Endothelial cell of umbilical vein (primary cell): ENCODE data around the gene PSMD13. TPM values are rescaled to one million over a fixed set of nuclear protein-coding genes. Genes with fewer than 3 reads are reported as not detected.

Source experiments
- BruUV-seq: library from RNA; stranded (reverse); fragments of 400-500 nt; replicated peaks from 2 replicates; lab custom pipeline; 2021; lab: Mats Ljungman, UMichigan
- CTCF ChIA-PET: fragments of 300-600, 350-600 bp; sonication (Branson Sonifier 250); formaldehyde crosslinking; loops from one replicate; lab custom pipeline; 2021; ENCODE audit warnings: antibody characterized with exemption, inconsistent platforms; lab: Charles Lee
- POLR2A ChIA-PET: fragments of 300-600, 350-600 bp; sonication (Branson Sonifier 250); formaldehyde crosslinking; loops from one replicate; lab custom pipeline; 2021; ENCODE audit warnings: antibody characterized with exemption, inconsistent platforms; lab: Charles Lee
- DNase-seq: peaks from one replicate; pipeline ENCODE4 v3.0.0-alpha.2; 2011; ENCODE audit warnings: low read depth, low spot score
- FAIRE-seq: peaks from 2 replicates; lab custom pipeline; 2011; peaks lifted over from hg19 to GRCh38; lab: Jason Lieb, UNC
- H2AFZ ChIP-seq: 2 replicates; pipeline ENCODE4 v1.6.0; 2012; ENCODE audit warnings: low read depth, low read length, control low read depth, inconsistent platforms
- H3K27ac ChIP-seq: 2 replicates; pipeline ENCODE4 v1.5.1; 2011; ENCODE audit warnings: low read depth, mild to moderate bottlenecking, control low read depth, low read length, moderate library complexity; ENCODE audit not compliant: insufficient read depth
- H3K27me3 ChIP-seq, 2 experiments: 2 replicates each; pipeline versions ENCODE4 v1.6.0 to v1.6.1; 2011; ENCODE audit warnings: low read length in 2 of 2, mixed read lengths in 1 of 2; ENCODE audit not compliant: control insufficient read depth in 2 of 2, insufficient read depth in 2 of 2
- H3K36me3 ChIP-seq, 2 experiments: 2 replicates in 1 of 2; 3 replicates in 1 of 2; pipeline ENCODE4 v1.5.1; 2011; ENCODE audit warnings: low read length in 2 of 2, mild to moderate bottlenecking in 1 of 2, moderate library complexity in 1 of 2; ENCODE audit not compliant: control insufficient read depth in 2 of 2, insufficient read depth in 2 of 2; ENCODE audit errors: extremely low read depth in 1 of 2
- H3K4me1 ChIP-seq: 3 replicates; pipeline ENCODE4 v1.5.1; 2011; ENCODE audit warnings: mild to moderate bottlenecking, low read length; ENCODE audit not compliant: control insufficient read depth, insufficient read depth; ENCODE audit errors: extremely low read depth
- H3K4me2 ChIP-seq: 2 replicates; pipeline ENCODE4 v1.6.1; 2011; ENCODE audit warnings: low read length, control low read depth, mixed read lengths; ENCODE audit not compliant: insufficient read depth
- H3K4me3 ChIP-seq, 3 experiments: fragments of 200-600 bp in 1 of 3; sonication (generic), shearing (Covaris generic) in 1 of 3; replicated peaks in 1 of 3; 2 replicates each; pipeline ENCODE4 v1.5.1; 2011 to 2016; ENCODE audit warnings: control low read depth in 3 of 3, low read length in 3 of 3, mild to moderate bottlenecking in 2 of 3, inconsistent platforms in 1 of 3, low read depth in 1 of 3, moderate library complexity in 1 of 3; ENCODE audit not compliant: insufficient read depth in 1 of 3
- H3K79me2 ChIP-seq: 2 replicates; pipeline ENCODE4 v1.6.0; 2012; ENCODE audit warnings: low read length, inconsistent platforms; ENCODE audit not compliant: control insufficient read depth, insufficient read depth
- H3K9ac ChIP-seq: replicated peaks from 2 replicates; pipeline ENCODE3; 2011; ENCODE audit warnings: low read length, control low read depth; ENCODE audit not compliant: insufficient read depth; ENCODE audit errors: extremely low read depth
- H3K9me1 ChIP-seq: replicated peaks from 3 replicates; pipeline ENCODE4 v1.6.0; 2011; ENCODE audit warnings: mild to moderate bottlenecking, low read length; ENCODE audit not compliant: control insufficient read depth, insufficient read depth; ENCODE audit errors: extremely low read depth
- H3K9me3 ChIP-seq: replicated peaks from 2 replicates; pipeline ENCODE4 v1.5.1; 2012; ENCODE audit warnings: low read length, inconsistent platforms; ENCODE audit not compliant: control insufficient read depth, insufficient read depth
- H4K20me1 ChIP-seq: replicated peaks from 2 replicates; pipeline ENCODE3; 2011; ENCODE audit warnings: mild to moderate bottlenecking, low read length; ENCODE audit not compliant: control insufficient read depth, insufficient read depth; ENCODE audit errors: extremely low read depth
- CTCF ChIP-seq, 2 donors: IDR thresholded peaks; 1 replicate in 1 of 2; 2 replicates in 1 of 2; pipeline ENCODE4 v1.5.1; 2011; ENCODE audit warnings: low read length in 2 of 2, mild to moderate bottlenecking in 2 of 2, moderate library complexity in 2 of 2, control low read depth in 1 of 2, inconsistent platforms in 1 of 2, low read depth in 1 of 2; ENCODE audit not compliant: insufficient read depth in 1 of 2; ENCODE audit errors: extremely low read depth in 1 of 2
- EZH2 ChIP-seq: IDR thresholded peaks from 2 replicates; pipeline ENCODE4 v1.6.1; 2012; ENCODE audit warnings: borderline replicate concordance, low read depth, mild to moderate bottlenecking, moderate library complexity, low read length, inconsistent platforms; ENCODE audit not compliant: severe bottlenecking
- FOS ChIP-seq: IDR thresholded peaks from 2 replicates; pipeline ENCODE4 v1.6.1; 2011; ENCODE audit warnings: mild to moderate bottlenecking, low read length, moderate library complexity, borderline replicate concordance; ENCODE audit not compliant: insufficient read depth
- GATA2 ChIP-seq: IDR thresholded peaks from 2 replicates; pipeline ENCODE4 v1.7.0; 2011; ENCODE audit warnings: low read depth, mild to moderate bottlenecking, moderate library complexity, mixed read lengths, low read length; ENCODE audit not compliant: insufficient read length, insufficient read depth
- JUN ChIP-seq: IDR thresholded peaks from 2 replicates; pipeline ENCODE4 v1.6.1; 2011; ENCODE audit warnings: borderline replicate concordance, low read depth; ENCODE audit not compliant: insufficient read length, insufficient read depth
- MAX ChIP-seq: IDR thresholded peaks from 2 replicates; pipeline ENCODE4 v1.6.1; 2011; ENCODE audit not compliant: insufficient read depth, insufficient read length
- MYC ChIP-seq: IDR thresholded peaks from one replicate; pipeline ENCODE4 v1.6.1; 2011; ENCODE audit warnings: mild to moderate bottlenecking, low read depth, low read length
- POLR2A ChIP-seq: IDR thresholded peaks from 2 replicates; pipeline ENCODE4 v1.6.1; 2012; ENCODE audit warnings: low read depth, mild to moderate bottlenecking, control low read depth, low read length
- POLR2AphosphoS5 ChIP-seq: IDR thresholded peaks from 2 replicates; pipeline ENCODE4 v1.6.1; 2012; ENCODE audit warnings: low read depth, mild to moderate bottlenecking, control low read depth, low read length, moderate library complexity; ENCODE audit not compliant: insufficient read depth
- dilution Hi-C: fragments of 300-500 bp; cut with MboI; formaldehyde crosslinking; loops from one replicate; pipeline ENCODE4 v1.15.0; 2019; ENCODE audit warnings: low sequenced_read_pairs; ENCODE audit not compliant: extremely low pct_ligation_motif_present
- intact Hi-C: fragments of 100-400 bp; cut with micrococcal nuclease; formaldehyde crosslinking; loops from one replicate; pipeline ENCODE4 v1.10.0; 2022
- polyA plus RNA-seq, 4 experiments: library from polyadenylated mRNA; depleted of rRNA in 3 of 4; stranded (reverse) in 3 of 4; unstranded in 1 of 4; fragments of >200 nt; gene quantifications; 2 replicates each; pipeline versions ENCODE4 v1.2.1 to v1.2.3, GENCODE V29; 2011 to 2012; ENCODE audit warnings: missing spikeins in 1 of 4
- total RNA-seq: library from RNA; stranded (reverse); gene quantifications from 2 replicates; pipeline ENCODE4 v1.2.3, GENCODE V29; 2021

Gene PSMD13
- total and polyA plus RNA-seq, 2 donors (not counting 3 experiments of a cell fraction or from before 2014, with no cell fraction given): 168 to 214 TPM

GRCh38 chr11:272195-272930 lies 35.6 kb downstream of the PSMD13 start:
- FAIRE-seq (no peak), DNase-seq (no peak)
- peaks cover 14 to 20% of the 10 kb centered on the region in 2 experiments for H3K27me3 ChIP-seq
- H3K4me3 ChIP-seq: no peak overlapping the region
- no peak overlapping the region for H2AFZ ChIP-seq
- ChIA-PET CTCF (interaction anchor here (2.6 kb wide), 1 partner anchor 22 kb away, joined by 10 read pairs; no protein-coding TSS in a partner anchor), POLR2A (no interaction called here)
- no peaks in the 10 kb centered on the region for H3K4me1 ChIP-seq
- H3K27ac ChIP-seq: no peak overlapping the region
- H3K36me3 ChIP-seq: no peaks in the 10 kb centered on the region
- no TSS peak for BruUV-seq
- no peaks in the 10 kb centered on the region for H3K79me2 ChIP-seq
- no peaks in the 10 kb centered on the region for H4K20me1 ChIP-seq
- no peak overlapping the region for H3K4me2 ChIP-seq
- H3K9ac ChIP-seq: no peak overlapping the region
- dilution Hi-C loops: no loop called here
- intact Hi-C loops: no loop called here
- TF ChIP-seq CTCF (IDR thresholded peaks at IDR 0.05; ENCODE audit: extremely low read depth in 1 of 2, insufficient read depth in 1 of 2, low read depth in 1 of 2, low read length in 2 of 2) (no peak), MYC (no peak), FOS (no peak), JUN (no peak), POLR2A (no peak), GATA2 (no peak), MAX (no peak), POLR2AphosphoS5 (no peak), EZH2 (no peak)
- H3K9me1 ChIP-seq: no peaks in the 10 kb centered on the region
- H3K9me3 ChIP-seq: no peaks in the 10 kb centered on the region
